Astrocyte (in vitro differentiated cells and primary cell): ENCODE data around the gene SPTB.

Source experiments
- EZH2 ChIP-seq: IDR thresholded peaks from 2 replicates; pipeline ENCODE4 v1.6.1; 2012; ENCODE audit warnings: mild to moderate bottlenecking, low read length, inconsistent platforms; ENCODE audit not compliant: insufficient read depth
- TF ChIP-seq, protein P1 (sequence below): IDR thresholded peaks from 2 replicates; pipeline ENCODE4 v1.5.1; 2011; ENCODE audit warnings: low read depth, mild to moderate bottlenecking, inconsistent platforms, low read length, moderate library complexity; ENCODE audit not compliant: insufficient read depth

DNA sequence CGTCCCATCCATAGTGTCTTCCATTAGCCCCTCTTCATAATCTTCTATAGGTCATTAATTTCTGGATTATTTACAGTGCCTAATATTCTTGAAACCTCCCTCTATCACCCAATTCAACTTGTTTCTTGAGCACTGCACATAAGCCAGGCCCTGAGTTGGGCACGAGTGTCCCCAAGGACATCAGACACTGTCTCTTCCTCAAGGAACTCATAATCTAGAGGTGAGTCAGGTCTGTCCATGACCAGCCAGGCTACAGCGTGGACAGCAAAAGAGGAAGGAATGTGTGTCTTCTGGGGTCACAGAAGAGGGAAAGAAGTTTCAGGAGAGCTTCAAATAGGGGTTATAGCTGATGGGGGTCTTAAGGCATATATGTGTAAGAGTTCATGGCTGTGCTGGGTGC lies 12.5 kb downstream of the SPTB start:
- TF ChIP-seq, protein P1, sequence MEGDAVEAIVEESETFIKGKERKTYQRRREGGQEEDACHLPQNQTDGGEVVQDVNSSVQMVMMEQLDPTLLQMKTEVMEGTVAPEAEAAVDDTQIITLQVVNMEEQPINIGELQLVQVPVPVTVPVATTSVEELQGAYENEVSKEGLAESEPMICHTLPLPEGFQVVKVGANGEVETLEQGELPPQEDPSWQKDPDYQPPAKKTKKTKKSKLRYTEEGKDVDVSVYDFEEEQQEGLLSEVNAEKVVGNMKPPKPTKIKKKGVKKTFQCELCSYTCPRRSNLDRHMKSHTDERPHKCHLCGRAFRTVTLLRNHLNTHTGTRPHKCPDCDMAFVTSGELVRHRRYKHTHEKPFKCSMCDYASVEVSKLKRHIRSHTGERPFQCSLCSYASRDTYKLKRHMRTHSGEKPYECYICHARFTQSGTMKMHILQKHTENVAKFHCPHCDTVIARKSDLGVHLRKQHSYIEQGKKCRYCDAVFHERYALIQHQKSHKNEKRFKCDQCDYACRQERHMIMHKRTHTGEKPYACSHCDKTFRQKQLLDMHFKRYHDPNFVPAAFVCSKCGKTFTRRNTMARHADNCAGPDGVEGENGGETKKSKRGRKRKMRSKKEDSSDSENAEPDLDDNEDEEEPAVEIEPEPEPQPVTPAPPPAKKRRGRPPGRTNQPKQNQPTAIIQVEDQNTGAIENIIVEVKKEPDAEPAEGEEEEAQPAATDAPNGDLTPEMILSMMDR, result no peak
- TF ChIP-seq EZH2, result no peak
